Measurements from ENCODE around the gene TCOF1. TPM values are rescaled to one million over a fixed set of nuclear protein-coding genes. Genes with fewer than 3 reads are reported as not detected.

Gene TCOF1
- total RNA-seq, 2 experiments from 2014 or later: 69.6 to 72.2 TPM

GRCh38 chr5:150441813-150442698 is 84.6 kb downstream of the TCOF1 start:
- ChIA-PET POLR2A (no interaction called here), CTCF (no interaction called here)
- Mint-ChIP-seq H3K9me3 (no peaks in the 10 kb centered on the region), H3K36me3 (ENCODE audit: low read depth) (peaks cover 40% of the 10 kb centered on the region), H3K27ac (no peak overlapping the region), H3K4me3 (no peak overlapping the region), H3K4me1 (peaks cover 22% of the 10 kb centered on the region), H3K27me3 (peaks cover 2% of the 10 kb centered on the region)
- DNase-seq: no peak

DNA sequence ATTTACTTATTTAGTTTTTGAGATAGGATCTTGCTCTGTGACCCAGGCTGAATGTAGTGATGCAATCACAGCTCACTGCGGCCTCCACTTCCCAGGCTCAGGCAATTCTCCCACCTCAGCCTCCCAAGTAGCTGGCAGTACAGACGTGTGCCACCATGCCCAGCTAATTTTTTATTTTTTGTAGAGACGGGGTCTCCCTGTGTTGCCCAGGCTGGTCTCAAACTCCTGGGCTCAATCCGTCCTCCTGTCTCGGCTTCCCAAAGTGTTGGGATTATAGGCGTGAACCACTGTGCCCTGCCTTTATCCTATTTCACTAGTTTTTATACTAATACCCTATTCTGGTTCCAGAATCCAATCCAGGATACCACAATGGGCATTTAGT is 85.2 kb downstream of the TCOF1 start:
- Mint-ChIP-seq H3K36me3 (ENCODE audit: low read depth) (peaks cover 46% of the 10 kb centered on the region), H3K9me3 (no peaks in the 10 kb centered on the region), H3K27ac (no peak overlapping the region), H3K4me3 (no peak overlapping the region), H3K27me3 (peaks cover 2% of the 10 kb centered on the region), H3K4me1 (peaks cover 28% of the 10 kb centered on the region)
- ChIA-PET CTCF (no interaction called here), POLR2A (no interaction called here)
- no peak for DNase-seq

DNA sequence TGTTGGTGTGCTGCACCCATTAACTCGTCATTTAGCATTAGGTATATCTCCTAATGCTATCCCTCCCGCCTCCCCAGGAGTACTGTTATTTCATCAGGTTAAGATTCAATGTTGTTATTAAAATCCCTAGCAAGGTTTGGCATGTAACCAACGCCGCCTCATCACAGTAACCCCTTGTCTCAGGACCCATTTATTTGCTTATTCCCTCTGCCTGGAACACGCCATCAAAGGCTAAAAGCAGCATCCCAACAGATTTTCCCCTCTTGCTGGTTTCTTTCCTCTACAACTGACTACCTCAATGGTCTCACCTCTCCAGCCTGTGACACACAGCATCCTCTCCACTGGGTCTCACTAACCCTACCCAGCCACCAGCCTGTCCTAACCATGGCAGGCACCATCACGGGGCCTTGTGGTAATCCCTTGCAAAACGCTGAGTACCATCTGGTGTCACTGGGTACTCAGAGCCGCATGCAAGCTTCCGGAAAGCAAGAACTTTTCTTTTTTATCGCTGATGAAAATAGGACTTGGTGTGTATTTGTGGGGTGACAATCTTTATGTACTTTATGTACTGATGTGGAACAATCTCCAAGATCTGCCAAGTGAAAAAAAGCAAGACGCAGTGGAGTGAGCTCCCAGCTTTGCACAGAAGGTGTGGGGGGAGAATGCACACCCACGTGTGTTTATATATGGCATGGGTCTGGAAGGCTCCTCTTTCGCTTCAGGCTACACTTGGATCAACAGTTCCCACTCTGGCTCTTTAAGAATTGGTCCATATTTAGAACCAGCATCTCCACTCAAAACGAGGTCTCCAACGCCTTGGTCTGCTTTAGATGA is 86.0 kb downstream of the TCOF1 start:
- H3K27me3 Mint-ChIP-seq: no peaks in the 10 kb centered on the region
- no peaks in the 10 kb centered on the region for H3K9me3 Mint-ChIP-seq
- POLR2A ChIA-PET: interaction anchor here (0.7 kb wide), 1 partner anchor 401 kb away, joined by 3 read pairs; no protein-coding TSS in a partner anchor
- peaks cover 36% of the 10 kb centered on the region for H3K4me1 Mint-ChIP-seq
- H3K4me3 Mint-ChIP-seq: no peak overlapping the region
- H3K27ac Mint-ChIP-seq: peak overlapping the region; percentile 2
- H3K36me3 Mint-ChIP-seq (ENCODE audit: low read depth): peaks cover 54% of the 10 kb centered on the region
- CTCF ChIA-PET: interaction anchor here (1.2 kb wide), 1 partner anchor 14 kb away, joined by 3 read pairs; no protein-coding TSS in a partner anchor
- no peak for DNase-seq

DNA sequence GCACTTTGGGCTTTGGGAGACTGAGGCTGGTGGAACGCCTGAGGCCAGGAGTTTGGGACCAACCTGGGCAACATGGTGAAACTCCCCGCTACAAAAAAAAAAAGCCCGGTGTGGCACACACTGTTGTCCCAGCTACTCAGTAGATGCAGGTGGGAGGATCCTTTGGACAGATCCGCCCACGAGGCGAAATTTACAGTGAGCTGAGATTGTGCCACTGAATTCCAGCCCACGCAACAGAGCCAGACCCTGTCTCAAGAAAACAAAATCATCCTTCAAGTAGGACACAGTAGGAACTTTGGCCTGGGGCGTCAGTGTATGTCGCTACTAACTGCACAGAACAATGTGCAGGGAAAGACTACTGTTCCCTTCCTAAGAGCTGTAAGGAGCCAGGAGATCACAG is 87.3 kb downstream of the TCOF1 start:
- no peak for DNase-seq
- Mint-ChIP-seq H3K4me1 (peaks cover 38% of the 10 kb centered on the region), H3K27me3 (no peaks in the 10 kb centered on the region), H3K4me3 (no peak overlapping the region), H3K36me3 (ENCODE audit: low read depth) (peaks cover 61% of the 10 kb centered on the region), H3K9me3 (no peaks in the 10 kb centered on the region), H3K27ac (no peak overlapping the region)
- ChIA-PET CTCF (interaction anchor here (0.8 to 1.8 kb wide), 3 partner anchors 8 to 17 kb away, joined by 3 to 4 read pairs (median 3); no protein-coding TSS in a partner anchor), POLR2A (no interaction called here)

- H3K4me3 Mint-ChIP-seq: no peak overlapping the region
- POLR2A ChIA-PET: no interaction called here
These were observed 88.6 kb downstream of the TCOF1 start for GRCh38 chr5:150446088-150446487.

DNA sequence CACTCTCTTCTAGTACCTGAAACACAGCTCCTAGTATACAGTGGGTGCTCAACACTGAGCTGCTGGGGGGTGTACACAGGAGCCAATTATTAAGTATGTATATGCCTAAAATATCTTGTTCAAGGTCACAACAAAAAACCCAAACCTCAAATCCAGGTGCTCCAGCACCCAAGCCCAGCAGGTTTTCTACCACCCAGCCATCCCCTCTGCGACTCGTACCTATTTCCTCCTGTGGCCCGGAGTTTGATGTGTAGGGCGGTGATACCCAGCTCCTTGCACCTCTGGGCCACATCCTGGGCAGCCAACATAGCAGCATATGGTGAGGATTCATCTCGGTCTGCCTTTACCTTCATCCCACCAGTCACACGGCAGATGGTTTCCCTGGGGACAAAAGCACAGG is 89.1 kb downstream of the TCOF1 start:
- Mint-ChIP-seq H3K4me1 (peaks cover 39% of the 10 kb centered on the region), H3K27ac (no peak overlapping the region), H3K4me3 (no peak overlapping the region), H3K9me3 (peaks cover 2% of the 10 kb centered on the region), H3K27me3 (no peaks in the 10 kb centered on the region), H3K36me3 (ENCODE audit: low read depth) (peaks cover 55% of the 10 kb centered on the region)
- no peak for DNase-seq
- CTCF ChIA-PET: interaction anchor here (1.5 to 1.8 kb wide), 2 partner anchors 10 to 400 kb away, joined by 3 to 4 read pairs; no protein-coding TSS in a partner anchor
- POLR2A ChIA-PET: no interaction called here

More at GRCh38 chr5:150446088-150446487, 88.6 kb downstream of the TCOF1 start:
- H3K27ac Mint-ChIP-seq: no peak overlapping the region
- CTCF ChIA-PET: interaction anchor here (0.6 to 1.8 kb wide), 3 partner anchors 10 to 401 kb away, joined by 3 to 6 read pairs (median 4); no protein-coding TSS in a partner anchor
- peaks cover 40% of the 10 kb centered on the region for H3K4me1 Mint-ChIP-seq
- no peaks in the 10 kb centered on the region for H3K27me3 Mint-ChIP-seq
- peaks cover 2% of the 10 kb centered on the region for H3K9me3 Mint-ChIP-seq
- peaks cover 57% of the 10 kb centered on the region for H3K36me3 Mint-ChIP-seq (ENCODE audit: low read depth)
- DNase-seq: no peak

DNA sequence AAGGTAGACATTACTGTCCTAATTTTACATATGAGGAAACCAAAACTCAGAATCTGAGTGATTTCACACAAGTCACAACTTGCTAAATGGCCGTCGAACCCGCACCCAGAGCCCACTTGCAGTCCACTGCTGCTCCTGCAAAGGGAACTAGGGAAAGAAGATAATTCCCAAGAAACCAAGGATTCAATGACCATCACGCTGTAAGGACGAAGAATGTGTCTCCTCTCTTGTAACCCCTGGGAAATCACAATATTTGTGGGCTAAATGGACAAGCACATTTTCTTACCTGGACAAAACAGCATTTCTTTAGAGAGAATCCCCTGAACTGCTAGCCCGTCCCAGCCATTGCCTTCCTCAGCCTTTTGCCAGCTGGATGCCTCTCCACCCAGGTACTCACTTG is 89.7 kb downstream of the TCOF1 start:
- CTCF ChIA-PET: interaction anchor here (1.1 to 1.5 kb wide), 2 partner anchors 11 to 400 kb away, joined by 3 to 4 read pairs; no protein-coding TSS in a partner anchor
- Mint-ChIP-seq H3K27me3 (no peaks in the 10 kb centered on the region), H3K4me1 (peaks cover 38% of the 10 kb centered on the region), H3K9me3 (peaks cover 2% of the 10 kb centered on the region), H3K27ac (peak overlapping the region; percentile 99), H3K36me3 (ENCODE audit: low read depth) (peaks cover 52% of the 10 kb centered on the region), H3K4me3 (peak overlapping the region; percentile 91)
- POLR2A ChIA-PET: no interaction called here
- DNase-seq: no peak

GRCh38 chr5:150448334-150448733 is 90.8 kb downstream of the TCOF1 start:
- ChIA-PET POLR2A (no interaction called here), CTCF (interaction anchor here (1.1 to 2.7 kb wide), 2 partner anchors 10 to 398 kb away, joined by 4 to 7 read pairs; partner anchors contain the start of gene IRGM)
- H3K4me1 Mint-ChIP-seq: peaks cover 38% of the 10 kb centered on the region
- H3K27ac Mint-ChIP-seq: peak overlapping the region; percentile 99
- peaks cover 2% of the 10 kb centered on the region for H3K9me3 Mint-ChIP-seq
- peaks cover 48% of the 10 kb centered on the region for H3K36me3 Mint-ChIP-seq (ENCODE audit: low read depth)
- no peaks in the 10 kb centered on the region for H3K27me3 Mint-ChIP-seq
- DNase-seq: no peak
- peak overlapping the region; percentile 91 for H3K4me3 Mint-ChIP-seq

GRCh38 chr5:150448952-150449516 is 91.5 kb downstream of the TCOF1 start:
- DNase-seq: no peak
- H3K27me3 Mint-ChIP-seq: no peaks in the 10 kb centered on the region
- H3K4me3 Mint-ChIP-seq: peak overlapping the region; percentile 91
- ChIA-PET POLR2A (interaction anchor here (0.7 kb wide), 1 partner anchor 224 kb away, joined by 5 read pairs; no protein-coding TSS in a partner anchor), CTCF (interaction anchor here (0.7 to 3.4 kb wide), 12 partner anchors 10 to 397 kb away, joined by 3 to 30 read pairs (median 6); partner anchors contain the start of genes CD74 and IRGM)
- peak overlapping the region; percentile 99 for H3K27ac Mint-ChIP-seq
- H3K9me3 Mint-ChIP-seq: peaks cover 2% of the 10 kb centered on the region
- peaks cover 42% of the 10 kb centered on the region for H3K36me3 Mint-ChIP-seq (ENCODE audit: low read depth)
- peaks cover 36% of the 10 kb centered on the region for H3K4me1 Mint-ChIP-seq

Other genes with a start within 250 kb of the TCOF1 start
- gene PDGFRB, start 201.9 kb upstream of the TCOF1 start, total RNA-seq: 1 to 10 TPM; 1.9 to 3.6 TPM
- not detected for gene CDX1, start 190.9 kb upstream of the TCOF1 start, total RNA-seq
- not detected for gene SLC6A7, start 167.6 kb upstream of the TCOF1 start, total RNA-seq
- gene CAMK2A, start 67.9 kb upstream of the TCOF1 start, total RNA-seq: not detected
- gene ARSI, start 54.8 kb upstream of the TCOF1 start, total RNA-seq: not detected
- 100 to 1,000 TPM; 462 to 507 TPM for gene CD74, start 55.2 kb downstream of the TCOF1 start, total RNA-seq
- 1,000 to 10,000 TPM; 2,151 to 2,478 TPM for gene RPS14, start 92.0 kb downstream of the TCOF1 start, total RNA-seq
- gene NDST1, start 150.4 kb downstream of the TCOF1 start, total RNA-seq: under 1 TPM; 0.50 to 0.71 TPM